Thyroid gland (tissue), 4 donors: ENCODE measurements around the gene TMEM198.

ENCODE experiments used
- CTCF ChIP-seq, 6 experiments: fragments of 200-600 bp in 3 of 6; fragments of 450-650 bp in 3 of 6; sonication (generic) in 3 of 6; IDR thresholded peaks; one replicate each; pipeline ENCODE4 v1.5.1; 2016 to 2019; ENCODE audit warnings: antibody characterized with exemption in 6 of 6, mild to moderate bottlenecking in 2 of 6, inconsistent platforms in 1 of 6, moderate library complexity in 1 of 6
- POLR2A ChIP-seq, 2 donors: fragments of 450-650 bp; IDR thresholded peaks; one replicate each; pipeline ENCODE4 v1.6.1; 2017; ENCODE audit warnings: antibody characterized with exemption in 2 of 2, mild to moderate bottlenecking in 2 of 2, moderate library complexity in 1 of 2

GRCh38 chr2:219496825-219497494, 46.9 kb upstream of the TMEM198 start:
- TF ChIP-seq CTCF (IDR thresholded peaks at IDR 0.05): no peak
- no peak for TF ChIP-seq POLR2A (IDR thresholded peaks at IDR 0.05)
